ENCODE data around the gene HELB. TPM values are rescaled to one million over a fixed set of nuclear protein-coding genes. Genes with fewer than 3 reads are reported as not detected.

HELB gene
- polyA plus RNA-seq, 2 of the 4 experiments (the other 2 are of a cell fraction) = 1.1 to 5.6 TPM

DNA sequence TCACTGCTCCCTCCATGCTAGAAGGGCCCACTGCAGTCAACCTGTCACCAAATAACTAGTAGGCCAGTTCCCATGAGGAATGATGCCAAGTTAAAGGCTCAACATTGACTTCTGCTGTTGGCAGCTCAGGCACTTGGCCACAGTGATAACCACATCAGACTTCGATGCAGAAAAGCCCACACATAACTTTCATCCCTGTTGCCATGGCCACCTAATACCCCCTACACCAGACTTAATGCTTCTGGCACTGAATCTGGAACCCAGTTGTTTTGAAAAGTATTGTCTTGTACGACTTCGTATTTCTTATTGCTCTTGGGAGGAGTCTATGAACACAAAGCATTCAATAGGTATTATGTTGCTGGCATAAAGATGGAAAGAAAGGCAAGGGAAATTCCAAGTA, 44.3 kb upstream of the HELB start:
- FAIRE-seq = no peak
- H3K4me2 ChIP-seq = no peak overlapping the region

DNA sequence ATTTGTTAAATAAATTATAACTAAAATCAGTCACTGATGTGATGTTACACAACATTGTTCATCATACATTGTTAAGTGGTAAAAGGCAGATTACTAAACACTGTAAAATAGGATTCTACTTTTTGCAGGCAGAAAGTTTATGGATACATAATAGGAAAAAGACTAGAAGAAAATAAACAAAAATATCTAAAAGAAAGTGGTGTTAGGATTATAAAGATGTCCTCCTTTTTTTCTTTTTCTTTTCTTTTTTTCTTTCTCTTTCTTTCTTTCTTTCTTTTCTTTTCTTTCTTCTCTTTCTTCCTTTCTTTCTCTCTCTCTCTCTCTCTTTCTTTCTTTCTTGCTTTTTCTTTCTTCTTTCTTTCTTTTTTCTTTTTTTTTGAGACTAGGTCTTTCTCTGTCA, 39.6 kb upstream of the HELB start:
- POLR2A ChIA-PET = no interaction called here
- CTCF ChIA-PET = no interaction called here
- no peak overlapping the region for H3K4me2 ChIP-seq
- H3K9me3 ChIP-seq = no peaks in the 10 kb centered on the region
- no peak overlapping the region for H3K4me3 ChIP-seq
- H3K27ac ChIP-seq = no peak overlapping the region
- ATAC-seq (no peak), FAIRE-seq (no peak), DNase-seq (ENCODE audit: low read depth in 1 of 2, low spot score in 1 of 2) (no peak)
- TF ChIP-seq NFE2L2 (conservative IDR thresholded peaks at IDR 0.05; ENCODE audit: low read length) (no peak), CTCF (IDR thresholded peaks at IDR 0.05) (no peak), HOXB5 (CRISPR knock-in tag; IDR thresholded peaks at IDR 0.05) (no peak), GATA3 (IDR thresholded peaks at IDR 0.05; ENCODE audit: borderline replicate concordance) (no peak), SMC3 (IDR thresholded peaks at IDR 0.05) (no peak), USF2 (IDR thresholded peaks at IDR 0.05) (no peak), ZNF302 (CRISPR knock-in tag; IDR thresholded peaks at IDR 0.05) (no peak), CBX8 (IDR thresholded peaks at IDR 0.05) (no peak), TFCP2L1 (CRISPR knock-in tag; IDR thresholded peaks at IDR 0.05) (no peak), CHD2 (IDR thresholded peaks at IDR 0.05; ENCODE audit: low read length, partially characterized antibody) (no peak), HOXA7 (CRISPR knock-in tag; IDR thresholded peaks at IDR 0.05) (no peak), HEYL (CRISPR knock-in tag; IDR thresholded peaks at IDR 0.05) (no peak), FOXS1 (CRISPR knock-in tag; IDR thresholded peaks at IDR 0.05) (no peak), EHF (CRISPR knock-in tag; IDR thresholded peaks at IDR 0.05) (no peak), JUN (IDR thresholded peaks at IDR 0.05) (no peak), CHD4 (IDR thresholded peaks at IDR 0.05; ENCODE audit: borderline replicate concordance) (no peak), KDM1A (IDR thresholded peaks at IDR 0.05; ENCODE audit: low read depth) (no peak), RNF2 (IDR thresholded peaks at IDR 0.05; ENCODE audit: borderline replicate concordance, low read depth) (no peak)
- TF ChIP-seq, protein P1, sequence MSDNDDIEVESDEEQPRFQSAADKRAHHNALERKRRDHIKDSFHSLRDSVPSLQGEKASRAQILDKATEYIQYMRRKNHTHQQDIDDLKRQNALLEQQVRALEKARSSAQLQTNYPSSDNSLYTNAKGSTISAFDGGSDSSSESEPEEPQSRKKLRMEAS (IDR thresholded peaks at IDR 0.05) = no peak
- TF ChIP-seq, protein P2, sequence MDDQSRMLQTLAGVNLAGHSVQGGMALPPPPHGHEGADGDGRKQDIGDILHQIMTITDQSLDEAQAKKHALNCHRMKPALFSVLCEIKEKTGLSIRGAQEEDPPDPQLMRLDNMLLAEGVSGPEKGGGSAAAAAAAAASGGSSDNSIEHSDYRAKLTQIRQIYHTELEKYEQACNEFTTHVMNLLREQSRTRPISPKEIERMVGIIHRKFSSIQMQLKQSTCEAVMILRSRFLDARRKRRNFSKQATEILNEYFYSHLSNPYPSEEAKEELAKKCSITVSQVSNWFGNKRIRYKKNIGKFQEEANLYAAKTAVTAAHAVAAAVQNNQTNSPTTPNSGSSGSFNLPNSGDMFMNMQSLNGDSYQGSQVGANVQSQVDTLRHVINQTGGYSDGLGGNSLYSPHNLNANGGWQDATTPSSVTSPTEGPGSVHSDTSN (IDR thresholded peaks at IDR 0.05) = no peak
- H3K4me1 ChIP-seq = no peaks in the 10 kb centered on the region

More for the DNA sequence above, 44.3 kb upstream of the HELB start:
- no peaks in the 10 kb centered on the region for H3K4me1 ChIP-seq
- ATAC-seq (no peak), DNase-seq (ENCODE audit: low read depth in 1 of 2, low spot score in 1 of 2) (no peak)
- no peak for TF ChIP-seq RCOR1 (IDR thresholded peaks at IDR 0.05; ENCODE audit: low read depth, low read length)
- CTCF ChIA-PET = no interaction called here
- no peak overlapping the region for H3K27ac ChIP-seq
- no peaks in the 10 kb centered on the region for H3K9me3 ChIP-seq
- no peak overlapping the region for H3K4me3 ChIP-seq
- POLR2A ChIA-PET = no interaction called here
- 33% methylated on average over 3 of the region's 3 CpGs for WGBS (ENCODE audit: missing lambda C conversion rate)

GRCh38 chr12:66268562-66268961, 33.7 kb upstream of the HELB start:
- FAIRE-seq = no peak
- CTCF ChIA-PET = interaction anchor here (1.5 to 2.5 kb wide), 2 partner anchors 22 to 424 kb away, joined by 5 to 12 read pairs; no protein-coding TSS in a partner anchor

More at GRCh38 chr12:66268562-66268961, 33.7 kb upstream of the HELB start:
- TF ChIP-seq EP300 (IDR thresholded peaks at IDR 0.05) = no peak
- no peak for TF ChIP-seq ELK1 (IDR thresholded peaks at IDR 0.05; ENCODE audit: low read depth, low read length)
- TF ChIP-seq HDAC2 (IDR thresholded peaks at IDR 0.05) = no peak
- TF ChIP-seq, protein P3, sequence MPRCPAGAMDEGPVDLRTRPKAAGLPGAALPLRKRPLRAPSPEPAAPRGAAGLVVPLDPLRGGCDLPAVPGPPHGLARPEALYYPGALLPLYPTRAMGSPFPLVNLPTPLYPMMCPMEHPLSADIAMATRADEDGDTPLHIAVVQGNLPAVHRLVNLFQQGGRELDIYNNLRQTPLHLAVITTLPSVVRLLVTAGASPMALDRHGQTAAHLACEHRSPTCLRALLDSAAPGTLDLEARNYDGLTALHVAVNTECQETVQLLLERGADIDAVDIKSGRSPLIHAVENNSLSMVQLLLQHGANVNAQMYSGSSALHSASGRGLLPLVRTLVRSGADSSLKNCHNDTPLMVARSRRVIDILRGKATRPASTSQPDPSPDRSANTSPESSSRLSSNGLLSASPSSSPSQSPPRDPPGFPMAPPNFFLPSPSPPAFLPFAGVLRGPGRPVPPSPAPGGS (IDR thresholded peaks at IDR 0.05) = no peak
- TF ChIP-seq ZSCAN20 (CRISPR knock-in tag; IDR thresholded peaks at IDR 0.05) = no peak
- no peak for TF ChIP-seq CBX2 (IDR thresholded peaks at IDR 0.05; ENCODE audit: borderline replicate concordance, low read depth)
- Histone ChIP-seq H3K27ac (no peak overlapping the region), H3K4me1 (no peaks in the 10 kb centered on the region), H3K4me3 (no peak overlapping the region), H3K4me2 (no peak overlapping the region), H3K9me3 (no peaks in the 10 kb centered on the region)
- POLR2A ChIA-PET = no interaction called here
- WGBS (ENCODE audit: missing lambda C conversion rate) = 38% methylated on average over 3 of the region's 3 CpGs
- DNase-seq (ENCODE audit: low read depth in 1 of 2, low spot score in 1 of 2) (no peak), ATAC-seq (no peak)
